HEK293 (cell line): ENCODE data around the gene SKAP1.

Experiments used
- CTCF ChIA-PET: fragments of 350-600 bp; formaldehyde crosslinking; extraction: SDS; loops from one replicate; lab custom pipeline; 2021; ENCODE audit warnings: antibody characterized with exemption; lab: Yijun Ruan, JAX
- POLR2A ChIA-PET: fragments of 300-600 bp; formaldehyde crosslinking; extraction: SDS; loops from one replicate; lab custom pipeline; 2020; ENCODE audit warnings: antibody characterized with exemption, inconsistent platforms; lab: Yijun Ruan, JAX
- H3K27ac ChIP-seq: fragments of 200-500 bp; sonication (Bioruptor generic); 2 replicates; pipeline ENCODE4 v1.5.1; 2014; ENCODE audit warnings: low read depth, low read length, control low read depth, inconsistent platforms; ENCODE audit errors: extremely low read depth
- H3K36me3 ChIP-seq, 2 experiments: fragments of 200-500 bp in 1 of 2; sonication (Bioruptor generic) in 1 of 2; 1 replicate in 1 of 2; 2 replicates in 1 of 2; pipeline ENCODE4 v1.5.1; 2014 to 2017; ENCODE audit warnings: inconsistent platforms in 2 of 2, low read length in 2 of 2; ENCODE audit not compliant: control insufficient read depth in 2 of 2, insufficient read depth in 1 of 2
- H3K4me1 ChIP-seq: fragments of 200-500 bp; sonication (Bioruptor generic); 2 replicates; pipeline ENCODE4 v1.5.1; 2014; ENCODE audit warnings: mild to moderate bottlenecking, low read length, inconsistent platforms; ENCODE audit not compliant: control insufficient read depth, insufficient read depth
- H3K4me3 ChIP-seq: 2 replicates; pipeline ENCODE4 v1.5.1; 2011; ENCODE audit warnings: low read depth, mild to moderate bottlenecking, control low read depth, low read length, moderate library complexity
- H3K9me3 ChIP-seq: fragments of 200-500 bp; sonication (Bioruptor generic); 2 replicates; pipeline ENCODE4 v1.5.1; 2014; ENCODE audit warnings: low read depth, low read length, inconsistent platforms; ENCODE audit not compliant: control insufficient read depth, insufficient read depth
- BCL11A ChIP-seq: fragments of 450-650 bp; formaldehyde crosslinking; IDR thresholded peaks from 2 replicates; pipeline ENCODE4 v1.5.1; 2016; ENCODE audit warnings: low read depth, missing biosample characterization, missing genetic modification characterization
- EGR2 ChIP-seq: fragments of 450-650 bp; formaldehyde crosslinking; IDR thresholded peaks from 2 replicates; pipeline ENCODE4 v1.5.1; 2016; ENCODE audit warnings: low read depth, missing biosample characterization, missing genetic modification characterization
- SCRT1 ChIP-seq: fragments of 450-650 bp; formaldehyde crosslinking; IDR thresholded peaks from 2 replicates; pipeline ENCODE4 v1.5.1; 2016; ENCODE audit warnings: missing biosample characterization, missing genetic modification characterization, borderline replicate concordance
- SCRT2 ChIP-seq: fragments of 450-650 bp; formaldehyde crosslinking; IDR thresholded peaks from 2 replicates; pipeline ENCODE4 v1.5.1; 2016; ENCODE audit warnings: missing biosample characterization, missing genetic modification characterization
- SP3 ChIP-seq: fragments of 450-650 bp; formaldehyde crosslinking; IDR thresholded peaks from 2 replicates; pipeline ENCODE4 v1.5.1; 2016; ENCODE audit warnings: missing biosample characterization, missing genetic modification characterization
- ZBTB1 ChIP-seq: fragments of 450-650 bp; formaldehyde crosslinking; IDR thresholded peaks from 2 replicates; pipeline ENCODE4 v1.5.1; 2016; ENCODE audit warnings: missing biosample characterization, missing genetic modification characterization
- ZBTB20 ChIP-seq: fragments of 450-650 bp; formaldehyde crosslinking; IDR thresholded peaks from 2 replicates; pipeline ENCODE4 v1.5.1; 2016; ENCODE audit warnings: missing biosample characterization, missing genetic modification characterization
- ZEB2 ChIP-seq: fragments of 450-650 bp; formaldehyde crosslinking; IDR thresholded peaks from 2 replicates; pipeline ENCODE4 v1.5.1; 2016; ENCODE audit warnings: missing biosample characterization, missing genetic modification characterization
- ZFHX2 ChIP-seq: fragments of 450-650 bp; formaldehyde crosslinking; conservative IDR thresholded peaks from 2 replicates; pipeline ENCODE4 v1.5.1; 2016; ENCODE audit warnings: missing biosample characterization, missing genetic modification characterization
- ZFP37 ChIP-seq: fragments of 450-650 bp; formaldehyde crosslinking; IDR thresholded peaks from 2 replicates; pipeline ENCODE4 v1.5.1; 2016; ENCODE audit warnings: missing biosample characterization, missing genetic modification characterization
- ZNF112 ChIP-seq: fragments of 450-650 bp; formaldehyde crosslinking; IDR thresholded peaks from 2 replicates; pipeline ENCODE4 v1.5.0; 2017; ENCODE audit warnings: missing biosample characterization, missing genetic modification characterization
- ZNF132 ChIP-seq: fragments of 450-650 bp; formaldehyde crosslinking; IDR thresholded peaks from 2 replicates; pipeline ENCODE4 v1.5.1; 2017; ENCODE audit warnings: missing biosample characterization, missing genetic modification characterization, borderline replicate concordance
- ZNF214 ChIP-seq: fragments of 450-650 bp; formaldehyde crosslinking; IDR thresholded peaks from 2 replicates; pipeline ENCODE4 v1.5.1; 2017; ENCODE audit warnings: missing biosample characterization, mild to moderate bottlenecking, missing genetic modification characterization, borderline replicate concordance
- ZNF223 ChIP-seq: fragments of 450-650 bp; formaldehyde crosslinking; IDR thresholded peaks from 2 replicates; pipeline ENCODE4 v1.5.1; 2016; ENCODE audit warnings: missing biosample characterization, missing genetic modification characterization
- ZNF366 ChIP-seq: fragments of 450-650 bp; formaldehyde crosslinking; conservative IDR thresholded peaks from 2 replicates; pipeline ENCODE4 v1.5.1; 2016; ENCODE audit warnings: missing biosample characterization, missing genetic modification characterization
- ZNF48 ChIP-seq: fragments of 450-650 bp; formaldehyde crosslinking; IDR thresholded peaks from 2 replicates; pipeline ENCODE4 v1.5.1; 2016; ENCODE audit warnings: missing biosample characterization, missing genetic modification characterization
- ZNF510 ChIP-seq: fragments of 450-650 bp; formaldehyde crosslinking; IDR thresholded peaks from 2 replicates; pipeline ENCODE4 v1.5.1; 2018; ENCODE audit warnings: mild to moderate bottlenecking, missing genetic modification characterization, missing biosample characterization; ENCODE audit not compliant: insufficient replicate concordance
- ZNF530 ChIP-seq: fragments of 450-650 bp; formaldehyde crosslinking; IDR thresholded peaks from 2 replicates; pipeline ENCODE4 v1.5.1; 2016; ENCODE audit warnings: low read depth, missing biosample characterization, missing genetic modification characterization
- ZNF600 ChIP-seq: fragments of 450-650 bp; formaldehyde crosslinking; IDR thresholded peaks from 2 replicates; pipeline ENCODE4 v1.5.1; 2016; ENCODE audit warnings: missing biosample characterization, missing genetic modification characterization
- ZNF621 ChIP-seq: fragments of 450-650 bp; formaldehyde crosslinking; IDR thresholded peaks from 2 replicates; pipeline ENCODE4 v1.5.1; 2017; ENCODE audit warnings: missing biosample characterization, missing genetic modification characterization
- ZNF701 ChIP-seq: fragments of 450-650 bp; formaldehyde crosslinking; IDR thresholded peaks from 2 replicates; pipeline ENCODE4 v1.5.1; 2016; ENCODE audit warnings: missing biosample characterization, missing genetic modification characterization
- TF ChIP-seq, protein P1 (sequence below): fragments of 450-650 bp; formaldehyde crosslinking; IDR thresholded peaks from 2 replicates; pipeline ENCODE4 v1.5.1; 2016; ENCODE audit warnings: missing biosample characterization, missing genetic modification characterization
- TF ChIP-seq, protein P2 (sequence below): fragments of 450-650 bp; IDR thresholded peaks from 2 replicates; pipeline ENCODE4 v1.5.1; 2018; ENCODE audit warnings: missing biosample characterization, missing genetic modification characterization

SKAP1 gene

DNA sequence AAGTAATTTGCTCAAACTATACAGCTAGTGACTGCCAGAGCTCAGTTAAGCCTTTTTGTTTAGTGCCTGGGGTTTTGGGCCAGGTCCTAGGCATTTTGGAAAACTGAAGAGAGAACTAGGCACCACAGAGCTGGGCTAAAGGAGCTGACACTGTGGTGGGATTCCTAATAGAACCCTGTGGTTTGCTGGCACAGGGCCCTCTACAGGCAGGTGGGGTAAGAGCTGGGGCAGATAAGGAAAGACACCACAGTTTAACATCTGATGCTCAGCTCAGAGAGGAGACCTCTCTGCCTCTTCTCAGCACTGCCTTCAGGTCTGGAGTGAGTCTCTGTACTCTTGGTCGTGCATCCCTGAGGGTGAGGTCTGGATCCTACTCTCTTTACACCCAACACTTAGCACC lies 201.3 kb downstream of the SKAP1 start (continued):
- TF ChIP-seq ZNF214, result no peak
- no peak for TF ChIP-seq ZNF600
- TF ChIP-seq ZNF621 (tag by site-specific recombination), result no peak
- no peak for TF ChIP-seq ZBTB20 (tag by site-specific recombination)
- no peak for TF ChIP-seq ZNF112 (tag by site-specific recombination)

DNA sequence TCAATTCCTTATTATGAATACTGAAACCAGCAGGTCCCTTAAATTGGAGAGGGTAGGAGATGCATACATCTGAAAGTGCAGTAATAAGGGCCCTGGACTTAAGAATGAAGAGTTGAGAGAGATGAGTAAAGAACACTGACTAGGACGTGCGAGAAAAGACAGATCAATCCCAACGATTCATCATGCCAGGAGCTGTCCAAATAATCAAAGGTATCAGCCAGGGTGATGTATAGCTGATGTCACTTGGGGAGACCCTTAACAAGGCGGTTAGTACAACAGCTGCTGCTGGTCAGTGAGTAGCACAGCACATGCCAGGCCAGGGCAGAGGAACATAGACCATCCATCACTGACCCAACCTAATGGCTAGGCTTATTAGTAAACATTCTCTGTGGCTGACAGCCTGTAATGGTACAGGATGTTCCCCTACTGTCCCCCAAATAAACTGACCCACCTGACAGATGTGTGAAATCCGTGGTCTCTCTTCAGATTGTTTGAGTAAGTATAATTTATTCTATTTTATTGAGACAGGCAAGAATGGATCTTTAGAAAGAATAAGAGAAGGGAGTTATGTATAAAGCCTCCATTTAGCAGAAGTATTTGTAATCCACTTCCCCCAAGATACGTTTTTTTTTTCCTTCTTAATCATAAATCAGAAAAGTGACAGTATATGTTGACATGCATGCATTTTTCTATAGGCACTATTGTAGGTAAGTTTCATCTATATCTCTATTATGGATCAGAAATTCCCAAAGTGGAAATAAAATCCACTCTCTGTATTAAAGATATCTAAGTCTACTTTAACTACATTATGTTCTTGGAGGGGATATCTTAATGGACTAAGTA lies 204.1 kb downstream of the SKAP1 start:
- POLR2A ChIA-PET, result no interaction called here

DNA sequence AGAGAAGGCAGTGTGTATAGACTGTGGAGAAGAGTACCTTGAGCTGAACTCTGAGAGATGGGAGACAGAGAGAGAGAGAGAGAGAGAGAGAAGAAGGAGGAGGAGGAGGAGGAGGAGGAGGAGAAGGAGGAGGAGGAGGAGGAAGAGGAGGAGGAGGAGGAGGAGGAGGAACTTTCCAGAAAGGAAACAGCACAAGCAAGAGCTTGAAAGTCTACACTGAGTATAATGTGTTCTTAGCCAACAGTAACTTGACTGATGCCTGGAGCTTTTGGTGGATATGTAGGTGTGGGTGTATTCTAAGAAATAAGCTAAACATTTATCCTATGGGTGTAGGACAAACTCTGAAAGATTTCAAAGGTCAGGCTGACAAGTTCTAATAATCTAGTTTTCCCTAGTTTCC lies 206.1 kb downstream of the SKAP1 start:
- POLR2A ChIA-PET, result no interaction called here
- CTCF ChIA-PET, result interaction anchor here (0.9 to 3.7 kb wide), 6 partner anchors 8 to 84 kb away, joined by 3 to 17 read pairs (median 4); no protein-coding TSS in a partner anchor

More for the DNA sequence above, 204.1 kb downstream of the SKAP1 start:
- no peaks in the 10 kb centered on the region for H3K36me3 ChIP-seq
- H3K4me1 ChIP-seq, result no peaks in the 10 kb centered on the region
- CTCF ChIA-PET, result interaction anchor here (1.2 to 4.3 kb wide), 7 partner anchors 10 to 452 kb away, joined by 3 to 33 read pairs (median 10); no protein-coding TSS in a partner anchor
- no peak for TF ChIP-seq SCRT1 (tag by site-specific recombination)
- TF ChIP-seq ZNF530, result no peak
- TF ChIP-seq, protein P1, sequence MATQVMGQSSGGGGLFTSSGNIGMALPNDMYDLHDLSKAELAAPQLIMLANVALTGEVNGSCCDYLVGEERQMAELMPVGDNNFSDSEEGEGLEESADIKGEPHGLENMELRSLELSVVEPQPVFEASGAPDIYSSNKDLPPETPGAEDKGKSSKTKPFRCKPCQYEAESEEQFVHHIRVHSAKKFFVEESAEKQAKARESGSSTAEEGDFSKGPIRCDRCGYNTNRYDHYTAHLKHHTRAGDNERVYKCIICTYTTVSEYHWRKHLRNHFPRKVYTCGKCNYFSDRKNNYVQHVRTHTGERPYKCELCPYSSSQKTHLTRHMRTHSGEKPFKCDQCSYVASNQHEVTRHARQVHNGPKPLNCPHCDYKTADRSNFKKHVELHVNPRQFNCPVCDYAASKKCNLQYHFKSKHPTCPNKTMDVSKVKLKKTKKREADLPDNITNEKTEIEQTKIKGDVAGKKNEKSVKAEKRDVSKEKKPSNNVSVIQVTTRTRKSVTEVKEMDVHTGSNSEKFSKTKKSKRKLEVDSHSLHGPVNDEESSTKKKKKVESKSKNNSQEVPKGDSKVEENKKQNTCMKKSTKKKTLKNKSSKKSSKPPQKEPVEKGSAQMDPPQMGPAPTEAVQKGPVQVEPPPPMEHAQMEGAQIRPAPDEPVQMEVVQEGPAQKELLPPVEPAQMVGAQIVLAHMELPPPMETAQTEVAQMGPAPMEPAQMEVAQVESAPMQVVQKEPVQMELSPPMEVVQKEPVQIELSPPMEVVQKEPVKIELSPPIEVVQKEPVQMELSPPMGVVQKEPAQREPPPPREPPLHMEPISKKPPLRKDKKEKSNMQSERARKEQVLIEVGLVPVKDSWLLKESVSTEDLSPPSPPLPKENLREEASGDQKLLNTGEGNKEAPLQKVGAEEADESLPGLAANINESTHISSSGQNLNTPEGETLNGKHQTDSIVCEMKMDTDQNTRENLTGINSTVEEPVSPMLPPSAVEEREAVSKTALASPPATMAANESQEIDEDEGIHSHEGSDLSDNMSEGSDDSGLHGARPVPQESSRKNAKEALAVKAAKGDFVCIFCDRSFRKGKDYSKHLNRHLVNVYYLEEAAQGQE (tag by site-specific recombination), result peak; percentile 81
- no peaks in the 10 kb centered on the region for H3K9me3 ChIP-seq
- no peak overlapping the region for H3K27ac ChIP-seq
- H3K4me3 ChIP-seq, result no peak overlapping the region

More for the DNA sequence above, 206.1 kb downstream of the SKAP1 start:
- H3K4me3 ChIP-seq, result no peak overlapping the region
- peaks cover 2% of the 10 kb centered on the region for H3K4me1 ChIP-seq
- TF ChIP-seq SP3 (no peak), ZNF223 (tag by site-specific recombination) (no peak), SCRT2 (tag by site-specific recombination) (no peak), ZFP37 (tag by site-specific recombination) (no peak), ZBTB1 (tag by site-specific recombination) (no peak), ZNF600 (no peak), BCL11A (tag by site-specific recombination) (no peak), ZFHX2 (tag by site-specific recombination) (peak; percentile 51; the same call in 1 of the 2 replicates), ZNF366 (tag by site-specific recombination) (no peak), ZEB2 (tag by site-specific recombination) (no peak), EGR2 (tag by site-specific recombination) (peak; percentile 70), ZNF48 (no peak), ZNF132 (tag by site-specific recombination) (no peak), ZNF510 (tag by site-specific recombination) (no peak), ZNF701 (no peak)
- TF ChIP-seq, protein P2, sequence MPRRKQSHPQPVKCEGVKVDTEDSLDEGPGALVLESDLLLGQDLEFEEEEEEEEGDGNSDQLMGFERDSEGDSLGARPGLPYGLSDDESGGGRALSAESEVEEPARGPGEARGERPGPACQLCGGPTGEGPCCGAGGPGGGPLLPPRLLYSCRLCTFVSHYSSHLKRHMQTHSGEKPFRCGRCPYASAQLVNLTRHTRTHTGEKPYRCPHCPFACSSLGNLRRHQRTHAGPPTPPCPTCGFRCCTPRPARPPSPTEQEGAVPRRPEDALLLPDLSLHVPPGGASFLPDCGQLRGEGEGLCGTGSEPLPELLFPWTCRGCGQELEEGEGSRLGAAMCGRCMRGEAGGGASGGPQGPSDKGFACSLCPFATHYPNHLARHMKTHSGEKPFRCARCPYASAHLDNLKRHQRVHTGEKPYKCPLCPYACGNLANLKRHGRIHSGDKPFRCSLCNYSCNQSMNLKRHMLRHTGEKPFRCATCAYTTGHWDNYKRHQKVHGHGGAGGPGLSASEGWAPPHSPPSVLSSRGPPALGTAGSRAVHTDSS, result peak; percentile 68
- H3K36me3 ChIP-seq, result no peaks in the 10 kb centered on the region
- H3K27ac ChIP-seq, result no peak overlapping the region
- H3K9me3 ChIP-seq, result no peaks in the 10 kb centered on the region
